Fibroblast of the aortic adventitia (primary cell): ENCODE results near the gene TADA2A. TPM values are rescaled to one million over a fixed set of nuclear protein-coding genes. Genes with fewer than 3 reads are reported as not detected.
A peak's percentile ranks its signal among the peaks of the same experiment; 100 is the strongest.

Experiments used
- DNase-seq: peaks from one replicate; pipeline ENCODE4 v3.0.0-alpha.2; 2010; ENCODE audit warnings: low read depth
- H3K4me3 ChIP-seq: 2 replicates; pipeline ENCODE4 v1.5.1; 2011; ENCODE audit warnings: low read depth, mild to moderate bottlenecking, control low read depth, low read length, moderate library complexity
- total RNA-seq: library from RNA; depleted of rRNA; stranded (reverse); fragments of >200 nt; gene quantifications from 2 replicates; pipeline ENCODE4 v1.2.3, GENCODE V29; 2012; ENCODE audit warnings: low replicate concordance
- TF ChIP-seq, protein P1 (sequence below): IDR thresholded peaks from 2 replicates; pipeline ENCODE4 v1.5.1; 2011; ENCODE audit warnings: mild to moderate bottlenecking, low read length, control low read depth, inconsistent platforms; ENCODE audit not compliant: insufficient read depth

TADA2A gene
- total RNA-seq, 1 donor, result 21.3 TPM

GRCh38 chr17:37520174-37520573 lies 113.5 kb downstream of the TADA2A start:
- no peak for DNase-seq
- TF ChIP-seq, protein P1, sequence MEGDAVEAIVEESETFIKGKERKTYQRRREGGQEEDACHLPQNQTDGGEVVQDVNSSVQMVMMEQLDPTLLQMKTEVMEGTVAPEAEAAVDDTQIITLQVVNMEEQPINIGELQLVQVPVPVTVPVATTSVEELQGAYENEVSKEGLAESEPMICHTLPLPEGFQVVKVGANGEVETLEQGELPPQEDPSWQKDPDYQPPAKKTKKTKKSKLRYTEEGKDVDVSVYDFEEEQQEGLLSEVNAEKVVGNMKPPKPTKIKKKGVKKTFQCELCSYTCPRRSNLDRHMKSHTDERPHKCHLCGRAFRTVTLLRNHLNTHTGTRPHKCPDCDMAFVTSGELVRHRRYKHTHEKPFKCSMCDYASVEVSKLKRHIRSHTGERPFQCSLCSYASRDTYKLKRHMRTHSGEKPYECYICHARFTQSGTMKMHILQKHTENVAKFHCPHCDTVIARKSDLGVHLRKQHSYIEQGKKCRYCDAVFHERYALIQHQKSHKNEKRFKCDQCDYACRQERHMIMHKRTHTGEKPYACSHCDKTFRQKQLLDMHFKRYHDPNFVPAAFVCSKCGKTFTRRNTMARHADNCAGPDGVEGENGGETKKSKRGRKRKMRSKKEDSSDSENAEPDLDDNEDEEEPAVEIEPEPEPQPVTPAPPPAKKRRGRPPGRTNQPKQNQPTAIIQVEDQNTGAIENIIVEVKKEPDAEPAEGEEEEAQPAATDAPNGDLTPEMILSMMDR, result no peak
- no peak overlapping the region for H3K4me3 ChIP-seq

GRCh38 chr17:37521821-37522220 lies 115.1 kb downstream of the TADA2A start:
- H3K4me3 ChIP-seq, result no peak overlapping the region
- DNase-seq, result no peak
- TF ChIP-seq, protein P1, result no peak

GRCh38 chr17:37523715-37524219 lies 117.1 kb downstream of the TADA2A start:
- no peak overlapping the region for H3K4me3 ChIP-seq
- TF ChIP-seq, protein P1, result no peak
- no peak for DNase-seq

DNA sequence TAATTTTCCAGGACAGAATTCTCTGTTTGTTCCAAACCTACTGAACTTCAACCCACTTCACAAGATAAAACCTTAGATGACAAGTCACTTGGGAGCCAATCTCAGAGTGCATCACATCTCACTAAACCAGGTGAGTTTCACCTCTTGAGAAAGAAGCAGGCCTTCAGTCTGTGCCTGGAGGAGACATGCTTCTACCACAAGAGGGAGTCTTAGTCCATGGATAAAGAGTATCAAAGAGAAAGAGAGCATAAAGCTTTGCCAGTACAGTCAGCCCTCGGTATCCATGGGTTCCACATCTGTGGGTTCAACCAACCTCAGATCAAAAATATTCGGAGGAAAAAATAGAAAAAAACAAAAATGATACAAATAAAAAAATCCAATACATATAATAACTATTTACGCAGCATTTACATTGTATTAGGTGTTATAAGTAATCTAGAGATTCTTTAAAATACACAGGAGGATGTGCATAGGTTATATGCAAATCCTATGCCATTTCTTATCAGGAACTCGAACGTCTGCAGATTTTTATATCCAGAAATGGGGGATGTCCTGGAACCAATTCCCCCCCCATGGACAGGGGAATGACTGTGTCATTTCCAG lies 120.7 kb downstream of the TADA2A start:
- no peak overlapping the region for H3K4me3 ChIP-seq
- peak; percentile 65 for DNase-seq
- TF ChIP-seq, protein P1, result peak; percentile 75

Other genes with a start within 250 kb of the TADA2A start
- gene C17orf78, start 30.9 kb upstream of the TADA2A start, total RNA-seq, result not detected in 2 replicates
- gene ACACA, start 50 bp upstream of the TADA2A start, total RNA-seq, result 67.4 and 72.7 TPM in 2 replicates
- 14.5 and 52.8 TPM in 2 replicates for gene DUSP14, start 83.0 kb downstream of the TADA2A start, total RNA-seq
- gene SYNRG, start 202.5 kb downstream of the TADA2A start, total RNA-seq, result 22.5 and 37.7 TPM in 2 replicates
- 16.0 and 29.9 TPM in 2 replicates for gene DDX52, start 236.6 kb downstream of the TADA2A start, total RNA-seq